Measurements from ENCODE around the gene EIF1. TPM values are rescaled to one million over a fixed set of nuclear protein-coding genes. Genes with fewer than 3 reads are reported as not detected.
"Not testable (repeated sequence)": the region's sequence is repeated elsewhere in the genome, so short reads cannot be mapped to it uniquely, and the experiment has no call there.

EIF1 gene
- total RNA-seq, 1 experiment from 2014 or later: 312 TPM

- DNase-seq (ENCODE audit: low read depth): not testable (repeated sequence)
Measured at GRCh38 chr17:41675157-41676057, 13.3 kb upstream of the EIF1 start.

GRCh38 chr17:41676058-41676419, 12.6 kb upstream of the EIF1 start:
- no peak for DNase-seq (ENCODE audit: low read depth)

GRCh38 chr17:41678411-41678906, 10.2 kb upstream of the EIF1 start:
- DNase-seq (ENCODE audit: low read depth): peak; percentile 89

- DNase-seq (ENCODE audit: low read depth): peak; percentile 94
Measured at GRCh38 chr17:41678907-41679739, 9.6 kb upstream of the EIF1 start.

GRCh38 chr17:41679740-41680425, 8.8 kb upstream of the EIF1 start:
- DNase-seq (ENCODE audit: low read depth): no peak

GRCh38 chr17:41680426-41681040, 8.2 kb upstream of the EIF1 start:
- DNase-seq (ENCODE audit: low read depth): no peak

- DNase-seq (ENCODE audit: low read depth): no peak
Measured at GRCh38 chr17:41681776-41682175, 6.9 kb upstream of the EIF1 start.

GRCh38 chr17:41682631-41683030, 6.1 kb upstream of the EIF1 start:
- DNase-seq (ENCODE audit: low read depth): no peak

GRCh38 chr17:41683441-41684007, 5.2 kb upstream of the EIF1 start:
- no peak for DNase-seq (ENCODE audit: low read depth)

- DNase-seq (ENCODE audit: low read depth): no peak
Measured at GRCh38 chr17:41684035-41684434, 4.7 kb upstream of the EIF1 start.

GRCh38 chr17:41685753-41686152, 2.9 kb upstream of the EIF1 start:
- DNase-seq (ENCODE audit: low read depth): not testable (repeated sequence)

GRCh38 chr17:41686281-41686680, 2.4 kb upstream of the EIF1 start:
- no peak for DNase-seq (ENCODE audit: low read depth)

- peak; percentile 70 for DNase-seq (ENCODE audit: low read depth)
Measured at GRCh38 chr17:41687828-41688640, 651 bp upstream of the EIF1 start.

GRCh38 chr17:41689497-41690299, 1.0 kb downstream of the EIF1 start:
- DNase-seq (ENCODE audit: low read depth): peak; percentile 63

GRCh38 chr17:41690497-41690896, 1.8 kb downstream of the EIF1 start:
- DNase-seq (ENCODE audit: low read depth): no peak

- no peak for DNase-seq (ENCODE audit: low read depth)
Measured at GRCh38 chr17:41691031-41691777, 2.5 kb downstream of the EIF1 start.

- no peak for DNase-seq (ENCODE audit: low read depth)
Measured at GRCh38 chr17:41692722-41693521, 4.2 kb downstream of the EIF1 start.

Measured in HT1080 (cell line).